Mucosa of descending colon (tissue), 3 donors: ENCODE results near the gene PLK3. TPM values are rescaled to one million over a fixed set of nuclear protein-coding genes. Genes with fewer than 3 reads are reported as not detected.

Experiments
- ATAC-seq: fragments of 200-7000 bp; cut with Tn5 transposase; one replicate; pipeline ENCODE4 v1.9.1; 2020; ENCODE audit warnings: mild to moderate bottlenecking, moderate library complexity
- DNase-seq, 3 donors: peaks; one replicate each; pipeline ENCODE4 v3.0.0-alpha.2; 2020
- H3K36me3 ChIP-seq: fragments of 200-600 bp; one replicate; pipeline ENCODE4 v1.8.0; 2021; ENCODE audit warnings: low read depth, mild to moderate bottlenecking
- H3K4me1 ChIP-seq: fragments of 200-600 bp; one replicate; pipeline ENCODE4 v1.8.0; 2021; ENCODE audit warnings: low read depth, mild to moderate bottlenecking
- H3K4me3 ChIP-seq: fragments of 200-600 bp; one replicate; pipeline ENCODE4 v1.8.0; 2021; ENCODE audit warnings: mild to moderate bottlenecking
- H3K9me3 ChIP-seq: fragments of 200-600 bp; one replicate; pipeline ENCODE4 v1.8.0; 2021; ENCODE audit warnings: mild to moderate bottlenecking
- CTCF ChIP-seq: fragments of 200-600 bp; IDR thresholded peaks from one replicate; pipeline ENCODE4 v1.8.0; 2022; ENCODE audit warnings: antibody characterized with exemption, mild to moderate bottlenecking
- intact Hi-C, 2 donors: fragments of 100-400 bp; cut with DNase I in 1 of 2; cut with micrococcal nuclease in 1 of 2; formaldehyde crosslinking; loops; one replicate each; pipeline versions ENCODE4 v1.11.0 to v1.11.1; 2022; cut with DNase I, micrococcal nuclease
- total RNA-seq, 3 donors: library from RNA; stranded (reverse); fragmentation: NEBNext Ultra II Directional in 2 of 3; extraction: Animal tissue kit (Norgen Biotek cat#: 25700) in 2 of 3; gene quantifications; one replicate each; pipeline versions ENCODE4 v1.2.1 to v1.2.4, GENCODE V29; 2021 to 2023
- donor health status: DM: no; HTN: no; CAD: no; lungs with moderate emphysema.
- donor health status: DM: no; HTN: no; CAD: no.
- donor health status: DM: no; HTN: yes; CAD: no.

Gene PLK3
- total RNA-seq, 3 donors from 2014 or later: 6.4 to 14.5 (median 12.0) TPM

GRCh38 chr1:44828003-44828651 lies 27.9 kb downstream of the PLK3 start:
- DNase-seq (peak in 1 of 3 donors; percentile 50), ATAC-seq (no peak)
- no peak overlapping the region for H3K4me3 ChIP-seq
- no peaks in the 10 kb centered on the region for H3K9me3 ChIP-seq
- no peaks in the 10 kb centered on the region for H3K4me1 ChIP-seq
- intact Hi-C loops: no loop called here
- no peaks in the 10 kb centered on the region for H3K36me3 ChIP-seq
- TF ChIP-seq CTCF: no peak

- DNase-seq (peak in 1 of 3 donors; percentile 27), ATAC-seq (no peak)
- H3K9me3 ChIP-seq: no peaks in the 10 kb centered on the region
- H3K36me3 ChIP-seq: no peaks in the 10 kb centered on the region
- H3K4me3 ChIP-seq: no peak overlapping the region
- H3K4me1 ChIP-seq: no peaks in the 10 kb centered on the region
- no peak for TF ChIP-seq CTCF
- intact Hi-C loops: no loop called here
Measured at GRCh38 chr1:44828841-44829440, 28.8 kb downstream of the PLK3 start.

GRCh38 chr1:44829506-44830384 lies 29.6 kb downstream of the PLK3 start:
- intact Hi-C loops: loop anchor here in 1 of 2 donors (10.0 kb wide), 1 partner anchor 45 kb away; the partner anchor contains the start of gene BEST4
- peak in 1 of 3 donors; percentile 28 for DNase-seq
- no peaks in the 10 kb centered on the region for H3K9me3 ChIP-seq
- H3K4me3 ChIP-seq: no peak overlapping the region
- H3K36me3 ChIP-seq: no peaks in the 10 kb centered on the region
- no peak for TF ChIP-seq CTCF
- ATAC-seq: no peak
- H3K4me1 ChIP-seq: no peaks in the 10 kb centered on the region

GRCh38 chr1:44830900-44831304 lies 30.7 kb downstream of the PLK3 start:
- TF ChIP-seq CTCF: no peak
- no peak for DNase-seq
- H3K4me1 ChIP-seq: no peaks in the 10 kb centered on the region
- intact Hi-C loops: loop anchor here in 1 of 2 donors (10.0 kb wide), 1 partner anchor 46 kb away; the partner anchor contains the start of gene BEST4
- H3K36me3 ChIP-seq: no peaks in the 10 kb centered on the region
- H3K9me3 ChIP-seq: no peaks in the 10 kb centered on the region
- no peak for ATAC-seq
- H3K4me3 ChIP-seq: no peak overlapping the region

GRCh38 chr1:44831516-44831915 lies 31.3 kb downstream of the PLK3 start:
- H3K4me1 ChIP-seq: no peaks in the 10 kb centered on the region
- TF ChIP-seq CTCF: no peak
- intact Hi-C loops: loop anchor here in 1 of 2 donors (10.0 kb wide), 1 partner anchor 47 kb away; the partner anchor contains the start of gene BEST4
- no peak for DNase-seq
- ATAC-seq: no peak
- H3K36me3 ChIP-seq: no peaks in the 10 kb centered on the region
- H3K9me3 ChIP-seq: no peaks in the 10 kb centered on the region
- no peak overlapping the region for H3K4me3 ChIP-seq
